T-helper 2 cell treated with Interferon-gamma antibody and Interleukin-4, amounts not matched to agents 100 ng/mL and 5 ng/mL, for 36 hours (primary cell): ENCODE data around the gene LGALS1. TPM values are rescaled to one million over a fixed set of nuclear protein-coding genes. Genes with fewer than 3 reads are reported as not detected.

ENCODE experiments used
- intact Hi-C: fragments of 100-400 bp; cut with micrococcal nuclease; formaldehyde crosslinking; loops from one replicate; pipeline ENCODE4 v1.15.1; 2023
- total RNA-seq: library from RNA; stranded (reverse); gene quantifications from 2 replicates; pipeline ENCODE4 v1.2.3, GENCODE V29; 2022

Gene LGALS1
- total RNA-seq, 1 donor from 2014 or later, result 1,502 TPM

DNA sequence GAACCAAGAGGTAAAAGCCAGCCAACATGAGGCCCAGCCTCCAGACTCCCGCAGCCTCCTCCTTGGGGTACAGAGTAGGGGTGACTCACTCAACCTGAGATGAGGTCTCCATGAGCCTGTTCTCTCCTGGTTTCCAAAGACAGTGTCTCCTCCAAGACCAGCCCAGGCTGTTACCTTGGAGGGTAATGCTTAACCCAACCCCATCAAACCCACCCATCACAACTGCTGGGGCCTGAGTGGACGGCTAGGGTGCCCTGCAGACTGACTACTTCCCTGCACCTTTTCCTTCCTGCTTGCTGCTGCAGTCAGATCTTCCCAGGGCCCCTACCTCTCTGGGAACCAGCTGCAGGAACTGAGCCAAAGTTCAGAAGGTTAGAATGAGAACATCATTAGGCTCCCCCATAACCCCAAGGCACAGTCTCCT, 5.6 kb downstream of the LGALS1 start:
- intact Hi-C loops, result loop anchor here (1.0 kb wide), 2 partner anchors 38 to 58 kb away; no protein-coding TSS in a partner anchor

DNA sequence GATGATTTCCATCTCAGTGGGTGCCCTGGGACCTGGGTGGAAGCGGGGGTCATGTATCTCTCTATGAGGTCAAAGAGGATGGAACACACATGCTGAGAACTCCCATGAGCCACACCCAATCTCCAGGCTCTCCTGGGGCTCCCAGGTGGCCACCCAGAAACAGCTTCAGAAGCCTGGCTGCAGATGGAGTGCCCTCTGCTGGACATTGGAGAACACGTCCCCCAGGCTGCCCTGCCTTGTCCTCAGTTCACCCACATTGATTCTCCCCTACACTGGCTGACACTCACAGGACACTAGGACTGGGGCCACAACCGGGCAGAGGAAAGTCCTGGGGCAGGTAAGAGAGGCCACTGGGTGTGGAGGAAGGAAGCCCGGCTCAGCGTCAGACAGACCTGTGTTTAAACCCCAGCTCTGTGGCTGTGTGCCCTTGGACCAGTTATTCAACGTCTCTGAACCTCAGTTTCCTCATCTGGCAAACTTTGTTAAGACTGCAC, 6.2 kb downstream of the LGALS1 start:
- intact Hi-C loops, result loop anchor here (1.0 kb wide), 2 partner anchors 38 to 58 kb away; no protein-coding TSS in a partner anchor

DNA sequence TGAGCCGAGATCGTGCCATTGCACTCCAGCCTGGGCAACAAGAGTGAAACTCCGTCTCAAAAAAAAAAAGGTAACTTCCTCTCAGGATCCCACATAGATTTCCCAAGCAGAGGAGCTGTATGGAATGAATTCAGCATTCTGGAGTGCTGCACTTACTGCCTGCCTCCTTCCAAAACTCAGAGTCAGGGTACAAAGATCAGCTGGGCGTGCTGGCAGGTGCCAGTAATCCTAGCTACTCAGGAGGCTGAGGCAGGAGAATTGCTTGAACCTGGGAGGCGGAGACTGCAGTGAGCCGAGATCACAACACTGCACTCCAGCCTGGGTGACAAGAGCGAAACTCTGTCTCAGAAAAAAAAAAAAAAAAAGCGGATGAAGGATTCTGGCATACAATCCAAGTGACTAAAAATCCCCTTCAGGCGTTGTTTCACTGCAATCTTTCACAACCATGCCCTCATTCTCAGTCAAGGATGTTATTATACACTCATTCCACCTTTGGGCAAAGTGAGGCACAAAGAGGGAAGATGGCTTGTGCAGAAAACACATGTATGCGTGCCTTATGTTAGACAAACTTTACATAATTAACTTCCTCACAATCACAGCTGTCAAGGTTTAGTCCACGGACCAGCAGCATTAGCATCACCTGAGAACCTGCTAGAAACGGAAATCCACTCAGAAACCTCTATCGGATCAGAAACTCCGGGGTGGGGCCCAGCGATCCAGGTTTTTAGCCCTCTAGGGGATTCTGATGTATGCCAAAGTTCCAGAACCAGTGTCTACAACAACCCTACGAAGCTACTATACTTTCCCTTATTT, 9.6 kb downstream of the LGALS1 start:
- intact Hi-C loops, result no loop called here

DNA sequence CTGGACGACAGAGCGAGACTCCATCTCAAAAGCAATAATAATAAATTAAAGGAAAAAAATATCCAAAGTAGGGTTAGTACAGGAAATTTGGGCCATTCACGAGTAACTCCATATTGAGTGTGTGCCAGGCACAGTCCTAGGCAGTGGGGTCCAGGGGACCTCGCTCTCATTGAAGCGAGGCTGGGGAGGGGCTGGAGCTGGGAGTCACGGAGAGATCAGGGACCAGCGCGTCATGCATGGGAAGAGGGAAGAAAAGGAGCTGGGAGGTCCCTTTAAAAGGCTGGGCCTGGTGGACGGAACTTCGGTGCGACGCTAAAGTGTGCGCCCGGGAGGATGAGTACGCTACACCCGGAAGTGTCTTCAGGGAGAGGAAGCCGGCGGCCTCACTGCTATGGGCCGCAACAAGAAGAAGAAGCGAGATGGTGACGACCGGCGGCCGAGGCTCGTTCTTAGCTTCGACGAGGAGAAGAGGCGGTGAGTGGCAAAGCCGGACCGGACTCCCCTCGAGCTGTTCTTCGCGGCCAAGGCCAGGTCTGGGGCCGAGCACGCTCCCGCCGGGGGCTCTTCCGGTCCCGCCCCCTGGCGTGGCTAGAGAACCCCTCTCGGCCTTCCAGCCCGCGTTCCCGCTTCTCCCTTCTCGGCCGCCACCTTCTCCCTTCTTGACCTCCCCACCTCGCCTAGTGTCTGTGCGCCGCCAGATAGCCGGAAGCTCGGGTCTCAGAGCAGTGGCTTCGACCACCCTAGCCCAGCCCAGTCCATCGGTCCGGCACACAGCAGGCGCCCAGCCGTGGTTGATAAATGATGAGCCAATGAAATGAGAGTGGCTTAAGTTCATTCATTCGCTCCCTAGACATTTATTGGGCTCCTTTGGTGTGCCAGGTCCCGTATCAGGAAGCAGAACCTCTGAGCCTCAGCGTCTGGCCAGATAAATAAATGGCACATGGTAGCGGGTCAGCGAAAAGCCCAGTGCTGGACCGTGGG, 10.9 kb downstream of the LGALS1 start, which contains the start of gene NOL12:
TSS of gene NOL12 (plus strand) at position 342 of the 981 bp plus-strand sequence. CDS start at position 392, 50 bp downstream.
- intact Hi-C loops, result loop anchor here (1.0 kb wide), 2 partner anchors 10 to 78 kb away; partner anchors contain the start of gene GGA1

DNA sequence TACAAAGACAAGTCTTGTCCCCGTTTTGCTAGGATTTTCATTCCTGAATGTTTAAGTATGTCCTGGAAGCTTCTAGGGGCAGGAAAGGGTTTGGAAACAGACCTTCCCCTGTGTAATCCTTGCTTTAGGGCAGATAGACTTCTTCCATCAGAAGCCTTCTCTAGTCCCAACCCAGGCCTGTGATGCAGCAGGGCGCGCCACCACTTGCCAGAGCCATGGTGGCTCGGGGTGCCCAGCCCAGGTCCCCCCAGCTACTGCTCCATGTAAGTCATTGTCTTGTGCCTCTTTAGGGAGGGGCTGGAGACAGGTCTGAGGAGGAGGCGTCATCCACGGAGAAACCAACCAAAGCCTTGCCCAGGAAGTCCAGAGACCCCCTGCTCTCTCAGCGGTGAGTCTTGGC, 15.0 kb downstream of the LGALS1 start:
- intact Hi-C loops, result loop anchor here (10.0 kb wide), 1 partner anchor 54 kb away; no protein-coding TSS in a partner anchor

DNA sequence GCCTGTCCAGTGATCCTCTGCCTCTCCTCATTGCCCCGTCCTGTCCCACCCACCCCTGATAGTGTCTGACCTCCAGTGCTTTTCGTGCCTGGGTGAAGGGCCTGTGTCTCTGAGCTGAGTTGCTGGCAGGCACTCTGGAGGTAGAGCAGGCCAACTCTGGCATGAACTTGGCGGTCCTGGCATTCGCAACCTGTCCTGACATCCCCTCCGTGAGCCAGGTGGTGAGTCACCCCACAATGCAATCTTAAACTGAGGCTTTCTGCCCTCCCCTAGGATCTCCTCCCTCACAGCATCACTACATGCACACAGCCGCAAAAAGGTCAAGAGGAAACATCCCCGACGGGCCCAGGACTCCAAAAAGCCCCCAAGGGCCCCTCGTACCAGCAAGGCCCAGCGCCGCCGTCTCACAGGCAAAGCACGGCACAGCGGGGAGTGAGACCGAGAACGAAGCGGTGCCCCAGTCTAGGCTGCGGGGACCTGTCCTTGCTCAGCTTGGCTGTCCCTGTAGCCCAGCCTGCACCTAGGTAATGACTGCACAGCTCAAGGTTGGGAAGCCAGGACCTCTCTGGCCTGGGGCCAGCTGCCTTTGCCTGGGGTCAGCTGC, 15.6 kb downstream of the LGALS1 start:
- intact Hi-C loops, result loop anchor here (10.0 kb wide), 1 partner anchor 54 kb away; no protein-coding TSS in a partner anchor

DNA sequence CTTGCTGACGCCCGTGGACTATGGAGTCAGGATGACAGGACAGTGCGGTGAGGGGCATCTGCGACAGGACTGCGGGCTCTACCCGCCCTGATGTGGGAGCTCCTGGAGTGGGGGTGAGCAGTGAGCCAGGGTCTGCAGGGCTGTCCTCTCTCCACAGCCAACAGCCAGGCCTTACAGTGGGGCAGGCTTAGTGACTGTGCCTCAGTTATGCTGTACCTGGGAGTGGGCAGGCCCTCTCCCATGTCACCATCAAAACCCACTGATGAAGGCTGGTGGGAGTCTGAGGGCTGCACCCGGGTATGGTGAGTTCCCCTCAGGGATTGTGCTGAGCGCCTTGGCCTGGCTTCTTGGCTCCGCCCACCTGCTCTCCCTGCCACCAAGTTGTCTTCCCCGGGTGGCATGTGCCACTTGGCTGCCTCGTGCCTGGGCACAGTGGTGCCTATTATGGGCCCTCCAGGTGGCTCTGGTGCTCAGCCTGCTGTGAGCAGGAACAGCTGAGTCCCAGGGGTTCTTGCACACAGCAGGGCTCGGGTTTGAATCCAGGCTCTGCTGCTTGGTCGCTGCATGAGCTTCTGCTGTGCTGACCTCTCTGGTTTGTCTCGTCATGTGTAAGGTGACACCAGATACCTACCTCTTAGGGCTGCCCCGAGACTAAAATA, 17.3 kb downstream of the LGALS1 start:
- intact Hi-C loops, result loop anchor here (10.0 kb wide), 1 partner anchor 52 kb away; no protein-coding TSS in a partner anchor

DNA sequence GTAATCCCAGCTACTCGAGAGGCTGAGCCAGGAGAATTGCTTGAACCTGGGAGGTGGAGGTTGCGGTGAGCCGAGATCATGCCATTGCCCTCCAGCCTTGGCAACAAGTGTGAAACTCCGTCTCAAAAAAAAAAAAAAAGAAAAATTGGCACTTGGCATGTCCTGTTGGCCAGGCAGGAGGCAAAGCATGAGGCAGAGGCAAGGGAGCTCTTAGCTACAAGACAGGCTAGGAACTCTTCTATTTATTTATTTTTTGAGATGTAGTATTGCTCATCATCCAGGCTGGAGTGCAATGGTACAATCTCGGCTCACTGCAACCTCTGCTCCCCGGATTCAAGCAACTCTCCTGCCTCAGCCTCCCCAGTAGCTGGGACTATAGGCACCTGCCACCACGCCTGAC, 18.7 kb downstream of the LGALS1 start:
- intact Hi-C loops, result loop anchor here (10.0 kb wide), 1 partner anchor 51 kb away; no protein-coding TSS in a partner anchor

DNA sequence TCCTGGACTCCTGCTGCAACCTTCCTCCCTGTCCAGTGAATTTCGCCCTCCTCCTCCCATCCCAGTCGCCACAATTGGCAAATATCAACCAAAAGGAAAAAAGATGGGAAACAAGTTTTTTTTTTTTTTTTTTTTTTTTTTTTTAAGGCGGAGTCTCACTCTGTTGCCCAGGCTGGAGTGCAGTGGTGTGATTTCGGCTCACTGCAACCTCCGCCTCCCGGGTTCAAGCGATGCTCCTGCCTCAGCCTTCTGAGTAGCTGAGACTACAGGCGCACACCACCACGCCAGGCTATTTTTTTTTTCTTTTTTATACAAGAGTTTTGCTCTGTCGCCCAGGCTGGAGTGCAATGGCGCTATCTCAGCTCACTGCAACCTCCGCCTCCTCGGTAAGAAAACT, 20.8 kb downstream of the LGALS1 start:
- intact Hi-C loops, result loop anchor here (1.0 to 10.0 kb wide), 2 partner anchors 10 to 49 kb away; partner anchors contain the start of gene NOL12

DNA sequence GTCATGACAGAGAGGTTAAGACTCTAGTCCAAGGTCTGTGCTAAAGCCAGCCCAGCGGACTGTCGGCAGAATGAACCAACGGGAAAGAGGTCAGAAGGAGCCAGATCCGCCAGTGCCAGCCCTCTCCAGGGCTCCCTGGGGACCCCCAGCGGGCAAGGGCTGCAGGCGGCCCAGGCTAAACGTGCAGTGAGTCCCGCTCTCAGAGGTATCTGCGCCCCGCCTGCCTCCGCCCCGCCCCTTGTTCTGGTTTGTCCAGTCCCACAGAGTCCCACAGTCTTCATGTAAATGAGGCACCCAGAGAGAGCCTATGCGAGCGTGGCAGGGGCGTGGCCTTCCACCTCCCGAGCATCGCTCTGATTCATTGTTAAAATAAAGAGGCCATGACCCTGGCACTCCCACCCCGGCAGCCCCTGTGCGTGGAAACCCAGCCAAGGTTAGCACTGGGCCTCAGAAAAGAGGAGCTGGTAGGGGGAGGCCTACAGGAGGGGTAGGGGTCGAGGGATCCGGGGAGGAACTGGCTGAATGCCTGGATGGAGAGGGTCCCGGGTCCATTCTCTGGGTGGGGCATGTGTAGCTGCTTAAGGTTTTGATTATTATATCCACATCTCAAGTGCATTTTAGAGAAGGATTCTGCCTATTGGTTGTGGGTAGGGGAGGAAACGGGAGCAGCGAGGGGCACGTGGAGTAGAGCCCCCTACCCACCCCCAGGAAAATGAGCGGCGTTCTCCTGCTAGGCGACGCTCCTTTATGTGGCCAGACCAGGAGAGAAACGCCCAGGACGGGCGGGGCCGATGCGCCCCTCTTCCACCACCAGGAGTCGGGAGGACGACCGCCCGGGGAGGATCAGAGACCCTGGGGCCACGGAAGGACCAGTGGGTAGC, 21.5 kb downstream of the LGALS1 start, which contains the start of gene TRIOBP:
TSS of gene TRIOBP (plus strand) at position 392 of the 881 bp plus-strand sequence. CDS start 4,318 bp downstream, outside the sequence.
- intact Hi-C loops, result loop anchor here (1.0 to 10.0 kb wide), 2 partner anchors 11 to 48 kb away; partner anchors contain the start of gene NOL12

DNA sequence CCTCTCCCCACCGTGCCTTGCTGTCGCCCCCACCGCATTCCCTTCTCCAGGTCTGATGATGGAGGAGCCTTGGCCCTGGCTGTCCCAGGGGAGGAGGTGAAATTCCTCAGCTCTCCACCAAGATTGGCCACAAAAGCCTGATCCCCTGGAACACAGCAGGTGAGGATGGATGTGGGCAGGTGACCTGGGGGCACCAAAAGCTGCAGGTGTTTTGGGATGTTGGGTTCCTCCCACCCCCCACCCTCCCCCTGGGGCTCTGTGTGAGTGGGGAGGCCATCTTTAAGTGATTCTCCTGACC, 22.1 kb downstream of the LGALS1 start:
- intact Hi-C loops, result loop anchor here (10.0 kb wide), 1 partner anchor 47 kb away; no protein-coding TSS in a partner anchor

DNA sequence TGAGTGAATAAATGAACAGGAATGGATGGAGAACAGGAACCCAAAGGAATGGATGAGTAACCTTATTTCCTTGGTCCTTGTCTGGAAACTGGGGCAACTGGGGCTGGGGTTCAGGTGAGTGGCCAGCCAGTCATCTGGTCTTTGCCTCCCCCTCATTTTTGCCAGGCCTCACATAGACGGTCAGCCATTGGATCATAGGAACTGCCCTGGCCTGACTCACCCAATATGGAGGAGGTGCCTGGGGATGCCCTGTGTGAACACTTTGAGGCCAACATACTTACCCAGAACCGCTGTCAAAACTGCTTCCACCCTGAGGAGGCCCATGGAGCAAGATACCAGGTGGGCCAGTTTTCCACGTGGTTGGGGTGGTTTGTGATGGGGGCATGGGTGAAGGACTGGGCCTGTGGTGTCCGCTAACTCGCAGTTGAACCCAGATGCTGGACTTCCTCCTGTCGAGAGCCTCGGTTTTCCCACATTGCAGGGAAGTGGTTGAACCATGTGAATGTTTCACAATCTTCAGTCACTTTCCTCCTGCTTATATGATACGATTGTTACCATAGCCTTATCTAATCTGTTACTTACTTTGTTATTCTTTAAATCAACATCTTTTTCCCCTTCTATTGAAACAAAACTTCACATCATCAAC, 25.8 kb downstream of the LGALS1 start:
- intact Hi-C loops, result no loop called here

DNA sequence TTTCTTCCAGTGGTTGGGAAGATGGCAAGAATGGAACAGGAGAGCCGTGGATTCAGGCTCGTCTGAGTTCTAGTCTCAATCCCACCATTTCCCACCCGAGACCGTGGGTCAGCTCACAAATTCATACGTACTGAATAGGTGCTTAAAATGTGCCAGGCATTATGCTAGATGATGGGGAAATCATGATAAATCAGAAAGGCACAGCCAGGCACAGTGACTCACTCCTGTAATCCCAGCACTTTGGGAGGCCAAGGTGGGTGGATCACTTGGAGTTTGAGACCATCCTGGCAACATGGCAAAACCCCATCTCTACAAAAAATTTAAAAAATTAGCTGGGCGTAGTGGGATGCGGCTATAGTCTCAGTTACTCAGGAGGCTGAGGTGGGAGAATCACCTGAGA, 28.5 kb downstream of the LGALS1 start:
- intact Hi-C loops, result no loop called here

DNA sequence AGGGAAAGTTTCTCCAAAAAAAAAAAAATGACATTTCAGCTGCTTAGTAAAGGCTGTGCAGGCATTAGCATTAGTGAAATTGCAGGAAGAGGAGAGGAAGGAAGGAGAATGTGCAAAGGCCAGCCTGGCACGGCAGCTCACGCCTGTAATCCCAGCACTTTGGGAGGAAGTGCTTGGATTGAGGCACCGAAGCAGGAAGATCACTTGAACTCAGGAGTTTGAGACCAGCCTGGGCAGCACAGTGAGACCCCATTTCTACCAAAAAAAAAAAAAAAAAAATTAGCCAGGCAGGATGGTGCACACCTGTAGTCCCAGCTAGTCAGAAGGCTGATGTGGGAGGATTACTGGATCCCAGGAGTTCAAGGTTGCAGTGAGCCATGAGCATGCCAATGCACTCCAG, 29.2 kb downstream of the LGALS1 start:
- intact Hi-C loops, result no loop called here

DNA sequence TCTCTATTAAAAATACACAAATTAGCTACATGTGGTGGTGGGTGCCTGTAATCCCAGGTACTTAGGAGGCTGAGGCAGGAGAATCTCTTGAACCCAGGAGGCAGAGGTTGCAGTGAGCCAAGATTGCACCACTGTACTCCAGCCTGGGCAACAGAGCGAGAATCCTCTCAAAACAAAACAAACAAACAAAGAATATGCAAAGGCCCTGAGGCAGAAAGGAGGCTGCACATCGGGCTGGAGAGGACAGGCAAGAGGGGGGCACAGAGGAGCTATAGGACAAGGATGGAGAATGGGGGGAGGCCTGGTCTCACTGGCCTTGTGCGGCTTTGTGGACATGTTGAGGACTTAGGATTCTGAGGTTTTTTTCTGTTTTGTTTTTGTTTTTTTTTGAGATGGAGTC, 29.8 kb downstream of the LGALS1 start:
- intact Hi-C loops, result no loop called here

DNA sequence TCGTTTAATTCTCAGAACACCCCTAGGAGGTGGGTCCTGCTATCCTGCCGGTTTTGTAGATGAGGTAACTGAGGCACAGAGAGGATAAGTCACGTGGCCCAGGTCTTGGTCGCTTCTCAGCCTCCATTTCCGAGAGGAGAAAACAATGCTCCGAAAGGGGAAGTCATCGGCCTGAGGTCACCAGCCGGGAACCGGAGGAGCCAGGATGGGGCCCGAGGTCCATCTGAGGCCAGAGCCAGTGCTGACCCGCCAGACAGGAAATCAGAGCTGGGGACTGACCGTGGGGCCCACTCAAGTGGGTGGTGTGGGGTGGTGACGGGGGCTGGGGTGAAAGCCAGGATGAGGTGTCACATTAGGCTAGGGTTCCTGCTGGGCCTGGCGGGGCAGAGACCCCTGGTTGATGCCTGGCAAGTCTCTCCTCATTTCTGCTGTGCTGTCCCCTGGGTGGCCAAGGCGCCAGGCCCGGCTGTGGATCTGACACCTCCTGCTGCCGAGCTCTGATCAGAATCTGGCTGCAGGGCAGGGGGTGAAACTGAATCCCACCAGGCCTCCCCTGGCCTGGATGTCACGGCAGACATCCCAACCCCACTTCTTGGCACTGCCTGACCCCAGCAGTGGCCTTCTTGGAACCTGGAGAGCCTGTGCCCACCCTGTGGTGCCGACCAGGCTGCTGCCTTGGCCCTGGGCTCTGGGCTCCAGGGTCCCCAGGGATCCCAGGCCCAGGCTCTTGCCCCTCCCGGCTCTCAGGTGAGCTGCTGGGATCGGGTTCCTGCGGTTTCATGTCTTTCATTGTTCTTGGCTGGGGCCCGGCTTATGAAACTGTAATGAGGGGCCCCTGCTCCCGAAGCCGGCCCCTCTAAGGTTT, 33.4 kb downstream of the LGALS1 start:
- intact Hi-C loops, result no loop called here

DNA sequence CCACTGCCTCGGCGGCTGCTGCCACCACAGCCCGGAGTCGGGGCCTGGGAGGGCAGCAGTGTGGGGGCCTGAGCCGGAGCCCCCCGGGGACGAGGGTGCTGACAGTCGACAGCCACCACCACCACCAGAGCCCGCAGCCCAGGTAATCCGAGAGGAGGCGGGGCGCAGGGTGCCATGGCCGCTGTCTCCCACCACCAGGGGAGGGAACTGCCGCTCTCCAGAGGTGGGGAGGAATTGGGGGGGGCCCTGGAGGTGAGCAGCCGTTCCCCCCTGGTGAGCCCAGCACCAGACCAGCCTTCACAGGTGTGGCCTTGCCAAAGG, 34.0 kb downstream of the LGALS1 start:
- intact Hi-C loops, result no loop called here

DNA sequence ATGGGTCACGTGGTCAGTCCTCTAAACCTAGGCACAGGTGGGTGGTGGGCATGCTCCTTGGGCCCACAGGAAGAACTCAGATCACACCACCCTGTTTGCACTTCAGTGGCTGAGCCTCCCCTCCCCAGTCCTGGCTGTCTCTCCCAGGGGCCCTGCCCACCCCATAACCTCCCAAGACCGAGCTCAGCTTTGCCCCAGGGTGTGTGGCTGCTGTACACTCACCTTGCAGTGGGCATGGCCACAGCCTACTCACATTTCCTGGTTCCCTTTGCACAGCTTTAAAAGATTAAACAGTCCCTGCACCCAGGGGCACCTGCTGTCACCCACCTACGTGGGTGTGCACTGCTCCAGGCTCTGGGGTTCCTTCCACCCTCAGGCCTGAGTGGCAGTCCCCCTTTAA, 35.2 kb downstream of the LGALS1 start:
- intact Hi-C loops, result no loop called here
